ENCODE results near the gene BNIP1.

DNA sequence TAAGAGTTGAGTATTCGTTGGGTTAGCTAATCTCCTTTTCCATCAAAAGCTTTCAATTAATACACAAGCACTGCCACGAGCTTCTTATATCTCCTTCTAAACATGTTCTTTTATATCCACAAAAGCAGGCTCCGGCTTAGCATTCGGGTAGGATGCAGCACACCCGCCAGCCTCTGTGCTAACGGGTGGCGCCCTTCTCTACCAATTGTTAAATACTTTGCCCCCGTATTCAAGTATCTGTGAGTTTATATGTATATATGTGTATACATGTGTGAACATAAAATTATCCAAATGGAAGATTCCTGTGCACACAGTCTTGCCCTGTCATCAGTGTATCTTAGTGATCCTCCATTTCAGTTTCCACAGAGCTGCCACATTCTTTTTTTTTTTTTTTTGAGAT lies 27.8 kb downstream of the BNIP1 start:
- TF ChIP-seq, protein P1, sequence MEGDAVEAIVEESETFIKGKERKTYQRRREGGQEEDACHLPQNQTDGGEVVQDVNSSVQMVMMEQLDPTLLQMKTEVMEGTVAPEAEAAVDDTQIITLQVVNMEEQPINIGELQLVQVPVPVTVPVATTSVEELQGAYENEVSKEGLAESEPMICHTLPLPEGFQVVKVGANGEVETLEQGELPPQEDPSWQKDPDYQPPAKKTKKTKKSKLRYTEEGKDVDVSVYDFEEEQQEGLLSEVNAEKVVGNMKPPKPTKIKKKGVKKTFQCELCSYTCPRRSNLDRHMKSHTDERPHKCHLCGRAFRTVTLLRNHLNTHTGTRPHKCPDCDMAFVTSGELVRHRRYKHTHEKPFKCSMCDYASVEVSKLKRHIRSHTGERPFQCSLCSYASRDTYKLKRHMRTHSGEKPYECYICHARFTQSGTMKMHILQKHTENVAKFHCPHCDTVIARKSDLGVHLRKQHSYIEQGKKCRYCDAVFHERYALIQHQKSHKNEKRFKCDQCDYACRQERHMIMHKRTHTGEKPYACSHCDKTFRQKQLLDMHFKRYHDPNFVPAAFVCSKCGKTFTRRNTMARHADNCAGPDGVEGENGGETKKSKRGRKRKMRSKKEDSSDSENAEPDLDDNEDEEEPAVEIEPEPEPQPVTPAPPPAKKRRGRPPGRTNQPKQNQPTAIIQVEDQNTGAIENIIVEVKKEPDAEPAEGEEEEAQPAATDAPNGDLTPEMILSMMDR (IDR thresholded peaks at IDR 0.05; ENCODE audit: low read length) = no peak
- TF ChIP-seq EZH2 (optimal IDR thresholded peaks at IDR 0.05; ENCODE audit: low read depth, low read length) = no peak
